H54 (cell line): ENCODE measurements around the gene MMP23B.
"Not testable (repeated sequence)": the region's sequence is repeated elsewhere in the genome, so short reads cannot be mapped to it uniquely, and the experiment has no call there.

Experiments used
- DNase-seq: peaks from one replicate; pipeline ENCODE4 v3.0.0; 2011; ENCODE audit warnings: low spot score, mixed read lengths; ENCODE audit not compliant: insufficient read length
- FAIRE-seq: peaks from 3 replicates; lab custom pipeline; 2011; peaks lifted over from hg19 to GRCh38; lab: Jason Lieb, UNC
- POLR2A ChIP-seq: IDR thresholded peaks from 2 replicates; pipeline ENCODE4 v1.6.1; 2011; ENCODE audit warnings: low read depth, mild to moderate bottlenecking, low read length

Gene MMP23B

DNA sequence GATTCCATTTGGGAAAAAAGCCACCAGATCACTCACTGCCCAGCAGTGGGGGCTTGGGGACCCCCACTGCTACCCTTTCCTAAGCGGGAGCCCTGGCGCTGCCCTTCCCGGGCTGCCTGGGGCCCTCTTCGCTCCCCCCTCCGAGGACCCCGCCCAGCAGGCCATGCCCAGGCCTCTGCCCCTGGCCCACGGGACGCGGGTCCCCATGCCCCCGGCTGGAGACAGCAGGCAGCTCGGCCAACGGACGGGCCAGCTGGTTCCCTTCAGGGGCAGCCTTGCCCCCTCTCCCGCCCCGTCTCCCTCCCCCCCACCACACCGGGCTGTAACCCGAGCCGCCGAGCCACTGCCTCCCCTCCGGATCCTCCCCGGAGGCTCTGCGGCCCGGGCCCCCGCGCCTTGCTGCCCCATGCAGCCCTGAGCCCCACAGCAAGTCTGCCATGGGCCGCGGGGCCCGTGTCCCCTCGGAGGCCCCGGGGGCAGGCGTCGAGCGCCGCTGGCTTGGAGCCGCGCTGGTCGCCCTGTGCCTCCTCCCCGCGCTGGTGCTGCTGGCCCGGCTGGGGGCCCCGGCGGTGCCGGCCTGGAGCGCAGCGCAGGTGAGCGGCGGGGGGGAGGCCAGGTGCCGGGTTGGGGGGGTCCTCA, at the start of gene MMP23B:
Gene MMP23B (plus strand): TSS at position 392 of the 639 bp plus-strand sequence. CDS start 46 bp downstream, at position 438.
- DNase-seq (no peak), FAIRE-seq (no peak)
- no peak for TF ChIP-seq POLR2A

DNA sequence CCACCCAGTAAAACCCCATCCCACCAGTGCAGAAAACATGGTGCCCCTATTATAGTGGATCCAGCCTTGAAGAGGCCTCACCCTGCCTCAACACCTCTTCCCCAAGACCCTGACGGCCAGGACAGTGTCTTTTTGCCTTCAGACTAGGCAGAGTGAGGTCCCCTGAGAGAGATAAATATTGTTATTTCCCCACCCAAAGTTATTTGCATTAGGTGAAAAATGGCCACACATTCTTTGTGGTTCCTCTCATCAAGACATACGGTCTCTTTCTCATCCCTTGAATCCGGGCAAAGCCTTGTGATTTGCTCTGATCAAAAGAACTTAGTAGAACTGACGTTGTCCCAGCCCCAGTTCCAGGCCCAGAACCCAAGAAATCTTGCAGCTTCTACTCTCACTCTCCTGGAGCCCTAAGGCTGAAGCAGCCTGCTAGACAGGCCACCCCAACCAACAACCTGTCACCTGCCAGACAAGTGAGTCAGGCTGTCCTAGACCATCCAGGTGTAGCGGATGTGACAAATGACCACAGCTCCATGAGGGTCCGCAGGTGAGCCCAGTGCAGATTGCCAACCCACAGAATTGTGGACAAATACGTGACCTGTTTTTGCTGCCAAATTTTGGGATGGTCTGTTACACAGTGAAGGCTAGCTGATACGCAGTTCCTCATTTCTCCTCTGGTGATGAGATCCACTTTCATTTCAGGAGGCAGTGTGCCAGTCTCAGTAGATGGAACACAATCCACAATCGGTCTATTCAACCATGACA, 49.2 kb upstream of the MMP23B start:
- FAIRE-seq, result no peak

DNA sequence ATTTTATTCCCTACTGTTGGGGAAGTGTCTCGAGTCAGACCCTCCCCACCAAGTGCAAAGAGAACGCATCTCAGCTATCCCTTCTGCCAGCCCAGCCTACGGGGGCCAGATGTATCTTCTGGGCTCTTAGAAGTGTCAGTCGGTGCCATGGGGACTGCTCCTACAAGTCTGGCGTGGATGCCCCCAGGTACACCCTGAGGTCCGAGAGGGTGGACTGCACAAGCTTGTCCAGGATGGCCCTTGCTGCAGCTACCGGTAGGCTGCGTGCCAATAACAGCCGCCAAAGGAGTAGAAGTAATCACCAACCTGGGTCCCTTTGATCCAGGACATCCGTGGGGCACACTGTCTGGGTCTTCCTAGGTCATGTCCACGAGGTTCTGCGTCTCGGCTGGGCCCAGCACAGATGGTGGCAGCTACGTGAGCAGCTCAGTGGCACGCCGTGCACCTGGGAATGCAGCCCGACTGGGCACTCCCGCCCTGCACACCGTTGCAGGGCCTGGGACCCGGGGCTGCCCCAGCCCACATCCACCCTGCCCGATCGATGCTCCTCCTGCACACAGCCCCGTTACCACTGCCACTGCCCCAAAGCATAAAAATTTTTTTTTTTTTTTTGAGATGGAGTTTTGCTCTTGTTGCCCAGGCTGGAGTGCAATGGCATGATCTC, 48.5 kb upstream of the MMP23B start:
- DNase-seq (no peak), FAIRE-seq (no peak)
- TF ChIP-seq POLR2A, result no peak

More for the DNA sequence above, 49.2 kb upstream of the MMP23B start:
- DNase-seq, result no peak
- TF ChIP-seq POLR2A, result no peak

DNA sequence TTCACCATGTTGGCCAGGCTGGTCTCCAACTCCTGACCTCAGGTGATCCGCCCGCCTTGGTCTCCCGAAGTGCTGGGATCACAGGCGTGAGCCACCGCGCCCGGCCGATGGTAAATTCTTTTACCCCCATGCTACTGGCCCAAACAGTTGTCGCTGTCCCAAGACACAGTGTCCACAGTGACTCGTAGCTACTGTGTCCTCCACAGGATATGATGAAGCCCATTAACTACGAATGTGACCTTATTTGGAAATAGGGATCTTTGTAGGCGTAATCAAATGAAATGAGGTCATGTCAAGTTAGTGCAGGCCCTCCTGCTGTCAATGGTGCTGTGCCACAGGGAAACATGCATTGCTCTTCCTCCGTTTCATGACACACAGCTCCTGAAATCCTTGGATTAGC, 40.5 kb upstream of the MMP23B start:
- no peak for TF ChIP-seq POLR2A
- DNase-seq (no peak), FAIRE-seq (no peak)

DNA sequence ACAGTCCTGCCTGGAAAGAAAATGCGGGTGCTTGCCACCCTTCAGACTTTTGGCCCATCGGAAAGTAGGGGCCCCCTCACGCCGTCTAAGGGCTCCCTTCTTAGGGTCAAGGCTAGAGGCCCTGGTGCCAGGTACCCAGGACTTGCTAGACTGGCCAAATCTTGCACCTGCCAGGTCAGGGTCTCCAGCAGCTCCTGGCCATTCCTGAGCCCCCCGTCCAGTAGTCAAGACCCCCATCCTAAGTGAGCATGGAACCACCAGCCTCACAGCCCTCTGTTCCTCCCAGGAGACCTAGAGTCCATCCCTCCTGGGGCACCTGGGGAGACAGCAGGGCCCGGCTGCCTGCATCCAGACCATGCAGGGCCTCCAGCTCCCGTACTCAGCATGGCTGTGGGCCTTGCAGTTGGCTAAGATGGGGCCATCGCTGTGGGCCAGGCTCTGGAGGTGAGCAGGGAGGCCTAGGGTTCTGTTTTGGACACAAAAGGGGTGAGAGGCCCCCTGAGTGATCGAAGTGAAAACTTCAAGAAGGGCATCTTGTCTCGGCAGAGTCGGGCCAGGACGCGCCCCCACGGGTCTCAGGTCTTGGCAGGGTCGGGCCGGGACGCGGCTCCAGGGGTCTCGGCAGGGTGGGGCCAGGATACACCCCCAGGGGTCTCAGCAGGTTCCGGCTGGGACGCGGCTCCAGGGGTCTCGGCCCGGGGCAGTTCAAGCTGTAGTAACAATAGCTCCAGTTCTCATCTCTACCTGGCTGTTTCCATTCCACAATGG, 38.0 kb upstream of the MMP23B start:
- FAIRE-seq (no peak), DNase-seq (no peak)
- no peak for TF ChIP-seq POLR2A

DNA sequence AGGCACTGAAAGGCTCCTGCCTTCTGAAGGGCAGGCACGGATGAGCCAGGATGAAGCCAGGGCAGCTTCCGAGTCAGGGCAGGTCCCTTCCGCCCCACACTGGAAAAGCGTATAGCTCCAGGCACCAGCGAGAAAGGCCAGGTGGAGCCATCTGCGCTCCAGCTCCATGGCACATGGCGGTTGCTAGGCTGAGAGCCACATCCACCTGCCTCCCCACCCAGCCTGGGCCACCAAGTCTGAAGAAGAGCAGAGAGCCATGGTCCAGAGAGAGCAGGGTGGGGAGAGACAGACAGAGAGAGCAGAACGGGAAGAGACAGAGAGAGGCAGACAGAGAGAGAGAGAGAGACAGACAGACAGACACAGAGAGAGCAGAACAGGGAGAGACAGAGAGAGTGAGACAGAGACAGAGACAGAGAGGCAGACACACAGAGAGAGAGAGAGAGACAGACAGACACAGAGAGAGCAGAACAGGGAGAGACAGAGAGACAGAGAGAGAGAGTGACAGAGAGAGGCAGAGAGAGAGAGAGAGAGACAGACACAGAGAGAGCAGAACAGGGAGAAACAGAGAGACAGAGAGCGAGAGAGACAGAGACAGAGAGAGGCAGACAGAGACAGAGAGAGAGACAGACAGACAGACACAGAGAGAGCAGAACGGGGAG, 37.2 kb upstream of the MMP23B start:
- DNase-seq (no peak), FAIRE-seq (no peak)
- no peak for TF ChIP-seq POLR2A

DNA sequence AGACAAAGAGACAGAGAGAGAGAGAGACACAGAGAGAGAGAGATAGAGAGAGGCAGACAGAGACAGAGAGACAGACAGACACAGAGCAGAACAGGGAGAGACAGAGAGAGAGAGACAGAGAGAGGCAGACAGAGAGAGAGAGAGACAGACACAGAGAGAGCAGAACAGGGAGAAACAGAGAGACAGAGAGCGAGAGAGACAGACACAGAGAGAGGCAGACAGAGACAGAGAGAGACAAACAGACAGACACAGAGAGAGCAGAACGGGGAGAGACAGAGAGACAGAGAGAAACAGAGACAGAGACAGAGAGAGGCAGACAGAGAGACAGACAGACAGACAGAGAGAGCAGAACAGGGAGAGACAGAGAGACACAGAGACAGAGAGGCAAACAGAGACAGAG, 36.6 kb upstream of the MMP23B start:
- not testable (repeated sequence) for DNase-seq, FAIRE-seq

DNA sequence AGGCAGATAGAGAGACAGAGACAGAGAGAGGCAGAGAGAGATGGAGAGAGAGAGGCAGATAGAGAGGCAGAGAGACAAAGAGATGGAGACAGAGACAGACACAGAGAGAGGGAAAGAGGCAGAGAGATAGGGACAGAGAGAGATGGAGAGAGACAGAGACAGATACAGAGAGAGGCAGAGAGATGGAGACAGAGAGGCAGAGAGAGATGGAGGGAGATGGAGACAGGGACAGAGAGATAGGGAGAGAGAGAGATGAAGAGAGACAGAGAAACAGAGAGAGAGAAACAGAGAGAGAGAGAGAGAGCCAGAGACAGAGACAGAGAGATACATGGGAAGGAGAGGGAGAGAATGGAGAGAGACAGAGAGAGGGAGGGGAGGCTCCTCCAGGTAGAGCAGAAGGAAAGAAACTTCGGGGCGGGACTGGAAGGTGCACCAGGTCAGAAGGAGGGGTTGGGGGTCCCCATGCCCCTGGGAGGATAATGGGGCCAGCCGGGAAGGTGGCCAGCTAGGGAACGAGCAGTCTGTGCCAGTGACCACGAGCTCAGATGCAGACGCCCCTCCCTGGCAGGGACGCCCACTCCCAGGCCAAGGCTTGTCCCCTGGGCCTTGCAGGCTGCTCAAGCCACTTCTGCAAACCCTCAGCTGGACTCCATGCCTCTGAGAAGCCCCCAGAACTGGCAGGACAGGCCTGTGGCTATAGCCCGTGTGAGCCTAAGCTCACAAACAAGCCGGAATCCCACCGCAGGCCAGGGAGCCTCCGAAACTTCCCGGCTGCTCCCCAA, 35.3 kb upstream of the MMP23B start:
- DNase-seq (no peak), FAIRE-seq (no peak)
- no peak for TF ChIP-seq POLR2A

DNA sequence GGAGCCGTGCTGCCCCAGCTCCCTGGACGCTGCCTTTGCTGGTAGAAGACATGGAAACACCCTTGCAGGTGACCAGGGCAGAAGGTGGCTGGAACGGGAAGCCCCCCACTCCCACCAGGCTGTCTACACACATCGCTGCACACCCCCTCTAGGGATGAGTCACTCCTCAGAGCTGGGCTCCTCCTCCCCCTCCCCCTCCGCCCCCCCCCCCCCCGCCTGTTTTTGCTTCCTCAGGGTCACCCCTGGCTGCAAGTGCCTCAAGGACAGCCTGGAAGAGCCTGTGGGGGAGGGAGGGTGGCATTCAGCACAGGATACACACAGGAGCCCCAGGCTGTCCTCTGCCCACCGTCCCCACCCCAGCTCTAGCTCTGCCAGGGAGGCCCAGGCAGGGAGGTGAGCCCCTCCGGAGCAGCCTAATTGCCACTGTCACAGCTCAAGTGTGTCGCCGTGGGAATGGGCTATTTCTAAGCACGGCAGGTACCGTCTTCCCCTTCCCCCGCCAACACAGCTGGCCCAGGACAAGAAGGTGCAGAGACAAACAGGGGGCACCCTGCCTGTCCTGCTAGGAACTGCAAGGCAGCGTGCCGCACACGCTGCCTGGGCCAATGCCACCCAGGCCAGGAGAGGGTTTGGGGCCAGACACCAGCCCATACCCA, 34.6 kb upstream of the MMP23B start:
- FAIRE-seq, result no peak
- no peak for DNase-seq

DNA sequence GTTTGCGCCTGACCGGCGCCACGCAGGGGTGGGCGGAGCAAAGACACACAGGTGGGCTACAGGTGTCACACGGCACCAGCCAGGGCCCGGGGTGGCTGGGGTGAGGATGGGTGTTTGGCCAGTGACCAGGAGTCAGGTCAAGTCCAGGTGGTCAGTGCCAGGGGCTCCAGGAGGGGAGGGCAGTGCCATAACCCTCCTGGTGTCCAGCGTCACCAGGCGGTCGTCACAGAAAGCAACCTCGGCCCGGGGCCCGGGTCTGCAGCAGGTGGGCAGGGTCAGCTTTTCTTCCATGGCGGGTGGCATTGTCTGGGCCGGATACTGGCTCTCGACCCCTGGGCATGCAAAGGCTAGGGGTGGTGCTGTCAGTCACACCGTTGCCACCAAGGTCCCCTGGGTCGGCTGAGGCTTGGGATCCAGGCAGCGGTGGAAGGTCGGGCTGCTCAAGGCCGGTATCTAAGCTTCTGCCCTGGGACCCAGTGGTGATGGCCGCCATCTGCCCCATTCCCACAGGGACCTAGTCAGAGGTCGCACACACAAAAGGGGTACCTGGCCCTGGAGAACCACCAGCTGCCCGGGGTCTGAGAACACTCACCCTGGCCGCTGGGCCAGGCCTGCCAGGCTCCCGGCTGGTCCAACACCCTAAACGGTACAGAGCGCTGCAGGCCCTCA, 33.8 kb upstream of the MMP23B start:
- TF ChIP-seq POLR2A, result no peak
- no peak for FAIRE-seq
- DNase-seq, result no peak

More for the DNA sequence above, 34.6 kb upstream of the MMP23B start:
- TF ChIP-seq POLR2A, result no peak

DNA sequence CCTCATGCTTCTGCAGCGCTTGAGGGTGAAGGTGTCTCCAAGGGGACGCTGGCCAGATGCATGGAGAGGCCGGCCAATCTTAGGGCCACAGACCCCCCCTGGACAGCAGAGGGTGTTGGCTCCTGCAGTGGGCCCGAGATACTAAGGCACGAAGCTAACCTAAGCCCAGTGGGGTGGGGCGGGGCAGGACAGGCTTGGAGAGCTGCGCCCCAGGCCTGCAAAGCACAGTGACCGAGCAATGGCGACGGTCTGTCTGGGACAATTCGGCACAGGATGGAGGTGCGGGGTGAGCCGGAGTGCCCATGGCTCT, 33.3 kb upstream of the MMP23B start:
- TF ChIP-seq POLR2A, result no peak
- FAIRE-seq (no peak), DNase-seq (no peak)
